C4-2B (cell line): ENCODE measurements around the gene DLGAP4.

Source experiments
- H3K27ac ChIP-seq: fragments of 450-650 bp; 2 replicates; pipeline ENCODE4 v1.5.1; 2017
- CTCF ChIP-seq: fragments of 450-650 bp; conservative IDR thresholded peaks from 2 replicates; pipeline ENCODE4 v1.5.1; 2017; ENCODE audit warnings: mild to moderate bottlenecking
- ZFX ChIP-seq: fragments of 450-650 bp; IDR thresholded peaks from 2 replicates; pipeline ENCODE4 v1.6.1; 2017

The DLGAP4 gene

DNA sequence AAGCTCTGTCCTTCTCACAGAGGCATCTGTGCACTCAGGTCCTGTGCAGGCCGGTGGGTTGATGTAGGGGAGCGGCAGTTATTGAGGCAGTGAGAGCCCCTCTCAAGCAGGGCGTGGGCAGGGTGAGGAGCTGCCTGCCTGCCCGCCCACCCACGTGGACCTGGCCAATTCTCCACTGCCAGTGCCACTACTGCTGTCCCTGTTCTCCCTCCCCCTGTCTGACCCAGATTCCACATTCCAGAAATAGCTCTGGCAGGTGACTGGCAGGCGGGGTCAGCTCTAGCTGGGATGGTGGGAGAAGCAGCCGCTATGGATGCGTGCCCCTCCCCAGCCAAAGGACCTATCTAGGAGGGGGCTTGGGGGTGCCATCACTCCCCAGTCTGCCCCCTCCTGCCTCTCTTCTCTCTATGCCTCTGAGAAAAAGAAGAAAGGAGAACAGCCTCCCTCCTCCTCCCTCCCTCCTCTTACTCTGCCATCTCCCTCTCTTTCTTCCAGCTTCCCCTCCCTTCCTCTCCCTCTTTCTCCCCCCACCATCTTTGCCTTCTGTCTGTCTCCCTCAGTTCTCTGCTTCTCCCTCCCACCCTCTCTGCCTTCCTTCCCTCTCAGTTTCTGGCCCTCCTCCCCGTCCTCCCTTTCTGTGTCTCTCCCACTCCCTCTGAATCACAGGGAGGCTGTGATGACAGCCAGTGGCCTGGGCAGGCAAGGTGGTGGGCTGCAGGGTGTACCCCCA is 148.7 kb downstream of the DLGAP4 start:
- H3K27ac ChIP-seq = no peak overlapping the region
- TF ChIP-seq CTCF (no peak), ZFX (no peak)

- no peak overlapping the region for H3K27ac ChIP-seq
- no peak for TF ChIP-seq CTCF
- no peak for TF ChIP-seq ZFX
Measured at GRCh38 chr20:36455972-36456625, 150.0 kb downstream of the DLGAP4 start.

DNA sequence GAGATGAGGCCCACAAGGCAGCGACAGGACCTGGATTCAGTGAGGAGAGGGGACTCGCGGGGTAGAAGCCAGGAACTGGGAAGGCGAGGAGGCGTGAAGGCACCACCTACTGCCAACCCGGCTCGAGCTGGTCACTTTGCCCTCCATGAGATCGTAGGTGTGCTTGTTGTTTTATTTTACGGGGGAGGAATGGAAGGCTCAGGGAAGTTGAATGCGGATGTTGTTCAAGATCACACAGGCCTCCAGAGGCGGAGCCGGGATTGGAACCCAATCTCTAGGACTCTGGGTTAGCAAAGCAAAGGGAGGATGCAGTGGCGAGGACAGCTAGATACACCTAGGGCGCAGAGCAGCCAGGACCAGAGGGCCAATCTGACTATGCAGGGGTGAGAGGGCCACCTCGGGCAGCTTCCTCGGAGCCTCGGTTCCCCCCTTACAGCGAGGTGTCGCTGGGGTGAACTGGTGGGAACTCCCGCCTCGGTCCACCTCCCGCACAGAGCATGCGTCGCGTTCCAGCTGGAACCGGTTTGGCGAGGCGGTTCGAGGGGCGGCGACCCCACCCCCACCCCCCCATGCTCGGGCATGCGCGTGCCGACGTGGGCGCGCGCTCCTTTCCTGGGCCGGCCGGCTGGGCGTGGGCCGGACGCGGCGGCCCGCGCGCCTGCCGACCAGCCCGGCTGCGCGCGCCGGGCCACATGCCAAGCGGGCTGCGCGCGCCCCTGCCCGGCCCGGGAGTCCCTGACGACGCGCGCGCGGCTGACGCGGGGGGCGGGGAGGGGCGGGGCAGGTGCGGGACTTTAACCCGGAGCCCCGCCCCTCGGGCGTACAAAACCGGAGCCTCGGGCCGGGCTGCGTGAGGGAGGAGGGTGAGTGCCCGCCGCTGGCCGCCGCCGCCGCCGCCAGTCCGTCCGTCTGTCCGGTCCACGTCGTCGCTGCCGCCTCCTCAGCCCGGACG is 154.8 kb downstream of the DLGAP4 start:
- TF ChIP-seq CTCF (no peak), ZFX (no peak)
- H3K27ac ChIP-seq = peak overlapping the region; percentile 80

- TF ChIP-seq CTCF = no peak
- TF ChIP-seq ZFX = no peak
- peak overlapping the region; percentile 80 for H3K27ac ChIP-seq
Measured at GRCh38 chr20:36461600-36462439, 155.7 kb downstream of the DLGAP4 start.

GRCh38 chr20:36462440-36463211 is 156.5 kb downstream of the DLGAP4 start:
- H3K27ac ChIP-seq = peak overlapping the region; percentile 80
- TF ChIP-seq CTCF = no peak
- no peak for TF ChIP-seq ZFX
